AG04449 (cell line): ENCODE measurements around the gene PDE4D.

Experiments used
- CTCF ChIA-PET: fragments of 350-600 bp; formaldehyde crosslinking; extraction: SDS; loops from one replicate; lab custom pipeline; 2021; ENCODE audit warnings: antibody characterized with exemption; lab: Yijun Ruan, JAX
- POLR2A ChIA-PET: fragments of 400-600, 350-600 bp; formaldehyde crosslinking; extraction: SDS; loops from one replicate; lab custom pipeline; 2020; ENCODE audit warnings: antibody characterized with exemption, inconsistent platforms; lab: Yijun Ruan, JAX
- DNase-seq: peaks from one replicate; pipeline ENCODE4 v3.0.0-alpha.2; 2010; ENCODE audit warnings: low read depth, low spot score
- H3K4me3 ChIP-seq: 2 replicates; pipeline ENCODE4 v1.5.1; 2011; ENCODE audit warnings: low read depth, mild to moderate bottlenecking, control low read depth, low read length
- CTCF ChIP-seq: IDR thresholded peaks from one replicate; pipeline ENCODE4 v1.5.1; 2011; ENCODE audit warnings: mild to moderate bottlenecking, moderate library complexity, low read length, control low read depth, inconsistent platforms; ENCODE audit not compliant: insufficient read depth; ENCODE audit errors: missing control alignments

PDE4D gene

GRCh38 chr5:59819806-59820205 is 73.7 kb downstream of the PDE4D start:
- TF ChIP-seq CTCF: no peak
- H3K4me3 ChIP-seq: no peak overlapping the region
- CTCF ChIA-PET: interaction anchor here (4.8 kb wide), 1 partner anchor 9 kb away, joined by 35 read pairs; no protein-coding TSS in a partner anchor
- DNase-seq: no peak
- POLR2A ChIA-PET: interaction anchor here (0.6 kb wide), 1 partner anchor 531 kb away, joined by 3 read pairs; no protein-coding TSS in a partner anchor

GRCh38 chr5:59817536-59817935 is 76.0 kb downstream of the PDE4D start:
- no peak for TF ChIP-seq CTCF
- CTCF ChIA-PET: interaction anchor here (1.5 to 2.5 kb wide), 5 partner anchors 10 to 851 kb away, joined by 3 to 11 read pairs (median 8); no protein-coding TSS in a partner anchor
- no peak for DNase-seq
- POLR2A ChIA-PET: no interaction called here
- H3K4me3 ChIP-seq: no peak overlapping the region

- no peak overlapping the region for H3K4me3 ChIP-seq
- TF ChIP-seq CTCF: no peak
- POLR2A ChIA-PET: no interaction called here
- DNase-seq: no peak
- CTCF ChIA-PET: interaction anchor here (1.5 to 2.5 kb wide), 5 partner anchors 10 to 852 kb away, joined by 3 to 11 read pairs (median 8); no protein-coding TSS in a partner anchor
Measured at GRCh38 chr5:59816654-59817300, 76.7 kb downstream of the PDE4D start.

GRCh38 chr5:59814537-59814872 is 79.0 kb downstream of the PDE4D start:
- no peak for TF ChIP-seq CTCF

GRCh38 chr5:59813761-59814536 is 79.6 kb downstream of the PDE4D start:
- TF ChIP-seq CTCF: peak; percentile 52
- ChIA-PET POLR2A (no interaction called here), CTCF (interaction anchor here (0.6 to 4.1 kb wide), 36 partner anchors 9 to 1038 kb away, joined by 3 to 49 read pairs (median 4); partner anchors contain the start of gene PDE4D)
- H3K4me3 ChIP-seq: no peak overlapping the region
- DNase-seq: no peak

More at GRCh38 chr5:59814537-59814872, 79.0 kb downstream of the PDE4D start:
- ChIA-PET CTCF (interaction anchor here (0.6 to 4.1 kb wide), 33 partner anchors 8 to 1038 kb away, joined by 3 to 49 read pairs (median 4); partner anchors contain the start of gene PDE4D), POLR2A (no interaction called here)
- DNase-seq: no peak
- no peak overlapping the region for H3K4me3 ChIP-seq

- TF ChIP-seq CTCF: peak; percentile 85
- peak overlapping the region; percentile 3; the same call in 1 of the 2 replicates for H3K4me3 ChIP-seq
- POLR2A ChIA-PET: no interaction called here
- CTCF ChIA-PET: interaction anchor here (0.6 to 6.6 kb wide), 44 partner anchors 10 to 890 kb away, joined by 3 to 73 read pairs (median 5); partner anchors contain the start of gene DEPDC1B
- DNase-seq: no peak
Measured at GRCh38 chr5:59810041-59810440, 83.5 kb downstream of the PDE4D start.
